NB4 (cell line): Measurements from ENCODE around the gene CDKN2B-AS1.

Source experiments
- CTCF ChIP-seq: IDR thresholded peaks from one replicate; pipeline ENCODE4 v1.5.1; 2012; ENCODE audit warnings: low read depth, low read length
- MAX ChIP-seq: IDR thresholded peaks from 2 replicates; pipeline ENCODE4 v1.6.1; 2011; ENCODE audit warnings: low read depth, low read length
- POLR2A ChIP-seq: IDR thresholded peaks from 2 replicates; pipeline ENCODE4 v1.6.1; 2011; ENCODE audit warnings: mild to moderate bottlenecking; ENCODE audit not compliant: insufficient read length; ENCODE audit errors: extremely low read depth

- TF ChIP-seq MAX (no peak), CTCF (no peak), POLR2A (no peak)
Observed at GRCh38 chr9:21989440-21990189, 5.0 kb upstream of the CDKN2B-AS1 start.
